GM12864 (cell line): Measurements from ENCODE around the gene TNN.
A peak's percentile ranks its signal among the peaks of the same experiment; 100 is the strongest.

Experiments used
- DNase-seq: peaks from one replicate; pipeline ENCODE4 v3.0.0-alpha.2; 2011; ENCODE audit warnings: low read depth
- H3K4me3 ChIP-seq: 2 replicates; pipeline ENCODE4 v1.5.1; 2011; ENCODE audit warnings: mild to moderate bottlenecking, low read depth, low read length, control low read depth
- TF ChIP-seq, protein P1 (sequence below): IDR thresholded peaks from 2 replicates; pipeline ENCODE4 v1.5.1; 2011; ENCODE audit warnings: low read depth, mild to moderate bottlenecking, moderate library complexity, low read length, control low read depth, inconsistent platforms; ENCODE audit errors: missing control alignments

The TNN gene

DNA sequence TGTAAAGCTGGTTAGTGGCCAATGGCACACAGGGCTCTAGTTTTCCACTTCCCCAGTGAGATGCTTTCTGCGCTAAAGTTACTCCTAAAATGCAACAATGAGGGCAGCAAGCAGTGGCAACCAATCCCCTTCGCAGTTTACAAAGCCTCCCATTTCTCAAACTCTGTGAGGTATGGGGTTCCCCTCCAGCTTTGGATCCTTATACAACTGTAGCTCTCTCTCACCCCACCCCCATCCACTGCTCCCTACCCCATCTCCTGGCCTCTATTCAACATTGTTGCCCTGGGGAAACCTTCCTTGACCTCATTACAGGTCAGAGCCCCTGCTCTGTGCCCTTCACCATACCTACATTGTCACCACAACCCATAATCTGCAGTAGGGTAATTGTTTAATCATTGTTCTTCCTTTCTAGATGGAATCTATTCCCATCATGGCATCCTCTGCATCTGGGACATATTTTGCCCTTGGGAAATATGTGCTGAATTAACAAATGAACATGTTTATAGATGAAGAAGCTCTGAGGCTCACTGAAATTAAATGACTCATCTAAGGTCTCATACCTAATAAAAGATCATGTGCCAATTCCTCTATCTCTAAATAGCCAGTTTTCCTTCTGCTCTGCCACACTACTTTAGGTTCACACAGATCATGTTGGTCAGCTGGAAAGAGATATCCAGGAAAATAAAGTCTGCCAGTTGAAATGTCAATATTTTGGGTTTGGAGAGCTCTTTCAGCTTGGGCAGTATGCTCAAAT lies 112.4 kb downstream of the TNN start:
- TF ChIP-seq, protein P1, sequence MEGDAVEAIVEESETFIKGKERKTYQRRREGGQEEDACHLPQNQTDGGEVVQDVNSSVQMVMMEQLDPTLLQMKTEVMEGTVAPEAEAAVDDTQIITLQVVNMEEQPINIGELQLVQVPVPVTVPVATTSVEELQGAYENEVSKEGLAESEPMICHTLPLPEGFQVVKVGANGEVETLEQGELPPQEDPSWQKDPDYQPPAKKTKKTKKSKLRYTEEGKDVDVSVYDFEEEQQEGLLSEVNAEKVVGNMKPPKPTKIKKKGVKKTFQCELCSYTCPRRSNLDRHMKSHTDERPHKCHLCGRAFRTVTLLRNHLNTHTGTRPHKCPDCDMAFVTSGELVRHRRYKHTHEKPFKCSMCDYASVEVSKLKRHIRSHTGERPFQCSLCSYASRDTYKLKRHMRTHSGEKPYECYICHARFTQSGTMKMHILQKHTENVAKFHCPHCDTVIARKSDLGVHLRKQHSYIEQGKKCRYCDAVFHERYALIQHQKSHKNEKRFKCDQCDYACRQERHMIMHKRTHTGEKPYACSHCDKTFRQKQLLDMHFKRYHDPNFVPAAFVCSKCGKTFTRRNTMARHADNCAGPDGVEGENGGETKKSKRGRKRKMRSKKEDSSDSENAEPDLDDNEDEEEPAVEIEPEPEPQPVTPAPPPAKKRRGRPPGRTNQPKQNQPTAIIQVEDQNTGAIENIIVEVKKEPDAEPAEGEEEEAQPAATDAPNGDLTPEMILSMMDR = no peak
- H3K4me3 ChIP-seq = no peak overlapping the region
- no peak for DNase-seq

DNA sequence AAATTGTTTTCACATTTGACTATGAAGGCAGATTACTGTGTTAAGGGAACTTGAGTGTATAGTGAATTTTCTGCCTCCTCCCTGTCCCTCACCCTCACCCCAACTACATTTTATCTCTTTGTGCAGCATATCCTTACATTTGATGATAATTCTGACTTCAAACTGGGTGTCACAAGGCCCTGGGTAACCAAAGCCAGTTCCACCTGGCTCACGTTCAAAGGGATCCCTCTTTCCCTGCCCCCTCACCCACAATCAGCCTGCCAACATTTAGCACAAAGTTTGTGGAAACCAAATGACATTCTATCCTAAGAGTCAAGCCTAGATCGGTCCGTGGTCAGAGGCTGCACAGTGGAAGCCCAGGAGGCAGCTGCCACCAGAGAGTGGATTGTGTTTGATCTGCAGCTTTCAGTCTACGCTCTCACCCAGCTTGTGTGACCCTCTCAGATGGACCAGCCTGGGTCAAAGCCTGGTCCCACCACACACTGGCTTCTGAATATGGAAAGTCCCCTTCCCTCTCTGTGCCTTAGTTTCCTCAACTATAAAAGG lies 114.6 kb downstream of the TNN start:
- TF ChIP-seq, protein P1 = no peak
- DNase-seq = no peak
- H3K4me3 ChIP-seq = no peak overlapping the region

- TF ChIP-seq, protein P1 = no peak
- DNase-seq = no peak
These were observed 116.0 kb downstream of the TNN start for GRCh38 chr1:175183586-175183985.

DNA sequence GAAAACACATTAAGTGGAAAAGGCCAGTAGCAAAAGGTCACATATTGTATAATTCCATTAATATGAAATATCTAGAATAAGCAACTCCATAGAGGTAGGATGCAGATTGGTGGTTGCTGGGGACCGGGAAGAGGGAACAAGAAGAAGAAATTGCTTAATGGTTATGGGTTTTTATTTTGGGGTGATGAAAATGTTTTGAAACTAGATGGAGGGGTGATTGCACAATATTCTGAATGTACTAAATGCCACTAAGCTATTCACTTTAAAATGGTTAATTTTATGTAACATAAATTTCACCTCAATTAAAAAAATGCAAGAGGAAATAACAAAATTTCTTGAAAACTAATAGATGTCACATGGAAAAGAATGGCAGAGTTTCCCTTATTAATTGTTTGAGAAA lies 118.3 kb downstream of the TNN start:
- no peak overlapping the region for H3K4me3 ChIP-seq
- TF ChIP-seq, protein P1 = no peak
- DNase-seq = no peak

More at GRCh38 chr1:175183586-175183985, 116.0 kb downstream of the TNN start:
- H3K4me3 ChIP-seq = no peak overlapping the region

GRCh38 chr1:175186433-175187160 lies 119.0 kb downstream of the TNN start:
- TF ChIP-seq, protein P1 = no peak
- no peak for DNase-seq
- H3K4me3 ChIP-seq = no peak overlapping the region

DNA sequence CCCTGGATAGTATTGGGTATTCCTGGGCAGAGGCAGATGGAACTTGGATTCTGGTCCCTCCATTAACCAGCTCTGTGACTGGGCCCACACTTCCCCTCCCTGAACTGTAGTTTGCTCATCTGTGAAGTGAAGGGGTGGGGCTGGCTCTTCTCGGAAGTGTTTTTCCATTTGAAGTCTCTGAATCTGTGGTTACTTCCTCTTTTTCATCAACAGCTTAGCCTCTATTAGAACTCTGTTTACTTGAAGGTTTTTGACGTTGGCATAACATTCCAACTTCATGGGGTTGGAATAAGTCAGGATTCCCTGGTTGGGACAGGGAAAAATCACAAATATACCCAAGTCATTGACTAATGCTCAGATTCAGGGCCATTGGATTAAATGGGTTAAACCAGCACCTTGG lies 121.3 kb downstream of the TNN start:
- peak overlapping the region; percentile 87 for H3K4me3 ChIP-seq
- DNase-seq = peak; percentile 71
- TF ChIP-seq, protein P1 = no peak
